IPS-18a (cell line): ENCODE data around the gene DNAJC3.
A peak's percentile ranks its signal among the peaks of the same experiment; 100 is the strongest.
"Not testable (repeated sequence)": the region's sequence is repeated elsewhere in the genome, so short reads cannot be mapped to it uniquely, and the experiment has no call there.

ENCODE experiments used
- H3K27ac ChIP-seq: one replicate; pipeline ENCODE4 v1.5.1; 2013; ENCODE audit warnings: low read length
- H3K27me3 ChIP-seq: one replicate; pipeline ENCODE4 v1.6.1; 2013; ENCODE audit warnings: mild to moderate bottlenecking, low read length; ENCODE audit not compliant: control insufficient read depth, insufficient read depth
- H3K36me3 ChIP-seq: one replicate; pipeline ENCODE4 v1.6.1; 2013; ENCODE audit warnings: low read depth, low read length; ENCODE audit not compliant: control insufficient read depth
- H3K4me1 ChIP-seq: one replicate; pipeline ENCODE4 v1.6.1; 2013; ENCODE audit warnings: low read depth, low read length; ENCODE audit not compliant: control insufficient read depth
- H3K4me3 ChIP-seq: one replicate; pipeline ENCODE4 v1.5.1; 2013; ENCODE audit warnings: low read length
- H3K9ac ChIP-seq: one replicate; pipeline ENCODE4 v1.6.1; 2013; ENCODE audit warnings: mild to moderate bottlenecking, low read length, moderate library complexity
- H3K9me3 ChIP-seq: one replicate; pipeline ENCODE4 v1.6.1; 2013; ENCODE audit warnings: low read depth, low read length; ENCODE audit not compliant: control insufficient read depth

DNAJC3 gene

GRCh38 chr13:95643936-95644598 lies 32.9 kb upstream of the DNAJC3 start:
- H3K9me3 ChIP-seq = no peaks in the 10 kb centered on the region
- H3K36me3 ChIP-seq = peaks cover 13% of the 10 kb centered on the region
- peak overlapping the region; percentile 85 for H3K9ac ChIP-seq
- H3K27me3 ChIP-seq = no peaks in the 10 kb centered on the region
- no peak overlapping the region for H3K27ac ChIP-seq
- peaks cover 8% of the 10 kb centered on the region for H3K4me1 ChIP-seq
- H3K4me3 ChIP-seq = peak overlapping the region; percentile 76

GRCh38 chr13:95644601-95645052 lies 32.3 kb upstream of the DNAJC3 start, which contains the start of gene DZIP1:
DZIP1 (minus strand) TSS chr13:95644706; CDS start chr13:95642029, 2,677 bp downstream.
- Histone ChIP-seq H3K4me3 (peak within 1 kb of the TSS; percentile 76), H3K9me3 (no peaks in the 10 kb centered on the region), H3K4me1 (peaks cover 8% of the 10 kb centered on the region), H3K36me3 (peaks cover 12% of the 10 kb centered on the region), H3K27me3 (no peaks in the 10 kb centered on the region), H3K9ac (peak within 1 kb of the TSS; percentile 85), H3K27ac (no peak within 1 kb of the TSS)

GRCh38 chr13:95647321-95647720 lies 29.6 kb upstream of the DNAJC3 start:
- no peaks in the 10 kb centered on the region for H3K36me3 ChIP-seq
- H3K27ac ChIP-seq = no peak overlapping the region
- no peak overlapping the region for H3K4me3 ChIP-seq
- peaks cover 8% of the 10 kb centered on the region for H3K4me1 ChIP-seq
- H3K9me3 ChIP-seq = no peaks in the 10 kb centered on the region
- no peaks in the 10 kb centered on the region for H3K27me3 ChIP-seq
- H3K9ac ChIP-seq = no peak overlapping the region

DNA sequence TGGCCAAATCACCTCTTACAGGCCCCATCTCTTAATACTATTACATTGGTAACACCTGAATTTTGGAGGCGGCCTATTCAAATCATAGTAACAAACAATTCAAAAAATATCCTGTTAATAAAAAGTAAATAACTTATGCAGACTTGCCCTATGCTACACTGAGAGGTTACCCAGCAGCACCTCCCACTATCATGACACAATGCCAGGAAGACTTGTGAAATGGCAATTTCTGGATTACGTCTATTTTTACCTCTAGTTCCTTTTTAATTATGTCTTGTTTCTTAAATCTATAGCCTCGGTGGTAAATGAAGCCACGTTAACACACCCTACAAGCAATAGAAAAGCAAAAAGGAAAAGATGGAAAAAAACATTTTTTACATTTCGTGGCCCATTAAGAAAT lies 26.2 kb upstream of the DNAJC3 start:
- Histone ChIP-seq H3K4me3 (no peak overlapping the region), H3K36me3 (no peaks in the 10 kb centered on the region), H3K9me3 (no peaks in the 10 kb centered on the region), H3K4me1 (peaks cover 4% of the 10 kb centered on the region), H3K27ac (no peak overlapping the region), H3K27me3 (no peaks in the 10 kb centered on the region), H3K9ac (no peak overlapping the region)

DNA sequence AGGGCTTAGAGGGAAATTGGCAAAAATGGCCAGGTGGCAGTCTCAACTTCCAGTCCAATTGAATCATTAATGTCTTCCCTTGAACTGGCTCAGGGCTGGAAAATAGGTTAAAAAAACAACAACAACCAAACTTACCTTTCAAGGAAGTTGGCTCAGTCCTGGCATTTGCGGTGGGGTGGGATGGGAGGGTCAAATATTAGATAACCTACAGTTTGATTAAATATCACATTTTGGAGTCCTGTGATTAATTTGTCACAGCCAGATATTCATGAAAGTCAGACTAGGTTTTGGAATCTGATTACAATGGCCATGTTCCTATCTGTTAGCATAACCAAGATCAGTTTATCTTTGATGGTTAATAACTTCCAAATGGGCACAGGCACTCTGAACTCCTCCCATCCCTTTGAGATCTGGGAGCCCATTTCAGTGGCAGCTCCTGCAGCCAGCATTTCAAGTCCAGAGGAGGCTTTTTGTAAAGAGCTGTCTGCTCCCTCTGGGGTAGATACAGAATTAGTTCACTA lies 24.6 kb upstream of the DNAJC3 start:
- no peak overlapping the region for H3K4me3 ChIP-seq
- H3K9ac ChIP-seq = no peak overlapping the region
- H3K4me1 ChIP-seq = peaks cover 4% of the 10 kb centered on the region

DNA sequence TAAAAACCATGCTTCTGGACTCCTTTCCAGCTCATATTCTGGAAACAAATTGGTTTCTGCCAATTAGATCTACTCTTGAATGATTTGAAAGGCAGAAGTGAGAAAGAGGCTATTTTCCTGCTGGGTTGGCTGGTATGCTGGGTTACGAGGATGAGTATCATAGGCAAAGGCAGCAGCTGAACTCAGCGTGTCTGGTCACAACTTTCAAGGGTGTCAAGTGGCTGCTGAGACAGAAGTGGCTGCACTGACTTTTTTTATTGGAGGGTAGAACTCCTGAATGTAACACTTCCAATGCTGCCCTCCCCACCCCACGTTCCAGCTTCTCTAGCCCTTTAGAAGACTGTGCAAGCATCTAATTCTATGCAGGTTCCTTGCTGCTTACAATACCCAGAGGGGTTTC lies 24.1 kb upstream of the DNAJC3 start:
- no peaks in the 10 kb centered on the region for H3K36me3 ChIP-seq
- no peak overlapping the region for H3K9ac ChIP-seq
- H3K27ac ChIP-seq = no peak overlapping the region
- peaks cover 4% of the 10 kb centered on the region for H3K4me1 ChIP-seq
- H3K4me3 ChIP-seq = no peak overlapping the region
- H3K27me3 ChIP-seq = no peaks in the 10 kb centered on the region
- H3K9me3 ChIP-seq = no peaks in the 10 kb centered on the region

More for the DNA sequence above, 24.6 kb upstream of the DNAJC3 start:
- Histone ChIP-seq H3K27me3 (no peaks in the 10 kb centered on the region), H3K9me3 (no peaks in the 10 kb centered on the region), H3K27ac (no peak overlapping the region), H3K36me3 (no peaks in the 10 kb centered on the region)

GRCh38 chr13:95656386-95657015 lies 20.4 kb upstream of the DNAJC3 start:
- Histone ChIP-seq H3K27me3 (no peaks in the 10 kb centered on the region), H3K36me3 (no peaks in the 10 kb centered on the region), H3K9ac (no peak overlapping the region), H3K4me1 (peaks cover 4% of the 10 kb centered on the region), H3K4me3 (no peak overlapping the region), H3K27ac (no peak overlapping the region), H3K9me3 (no peaks in the 10 kb centered on the region)

GRCh38 chr13:95659500-95659899 lies 17.4 kb upstream of the DNAJC3 start:
- H3K4me3 ChIP-seq = no peak overlapping the region
- no peak overlapping the region for H3K27ac ChIP-seq
- H3K9me3 ChIP-seq = no peaks in the 10 kb centered on the region
- no peaks in the 10 kb centered on the region for H3K27me3 ChIP-seq
- H3K9ac ChIP-seq = no peak overlapping the region
- no peaks in the 10 kb centered on the region for H3K36me3 ChIP-seq
- H3K4me1 ChIP-seq = no peaks in the 10 kb centered on the region

- Histone ChIP-seq H3K36me3 (no peaks in the 10 kb centered on the region), H3K27ac (no peak overlapping the region), H3K9me3 (peaks cover 10% of the 10 kb centered on the region), H3K9ac (no peak overlapping the region), H3K4me1 (no peaks in the 10 kb centered on the region), H3K27me3 (no peaks in the 10 kb centered on the region), H3K4me3 (no peak overlapping the region)
Measured at GRCh38 chr13:95660981-95661581, 15.9 kb upstream of the DNAJC3 start.

DNA sequence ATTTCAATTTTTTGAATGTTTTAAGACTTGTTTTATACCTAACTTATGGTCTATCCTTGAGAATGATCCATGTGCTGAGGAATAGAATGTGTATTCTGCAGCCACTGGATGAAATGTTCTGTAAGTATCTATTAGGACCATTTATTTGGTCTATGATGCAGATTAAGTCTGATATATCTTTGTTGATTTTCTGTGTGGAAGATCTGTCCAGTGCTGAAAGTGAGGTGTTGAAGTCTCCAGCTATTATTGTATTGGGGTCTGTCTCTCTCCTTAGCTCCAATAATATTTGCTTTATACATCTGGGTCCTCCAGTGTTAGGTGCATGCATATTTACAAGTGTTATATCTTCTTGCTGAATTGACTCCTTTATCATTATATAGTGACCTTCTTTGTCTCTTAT lies 9.7 kb upstream of the DNAJC3 start:
- not testable (repeated sequence) for H3K27ac ChIP-seq, H3K4me3 ChIP-seq, H3K27me3 ChIP-seq, H3K4me1 ChIP-seq, H3K36me3 ChIP-seq, H3K9ac ChIP-seq
- peaks cover 23% of the 10 kb centered on the region for H3K9me3 ChIP-seq

GRCh38 chr13:95671597-95671996 lies 5.3 kb upstream of the DNAJC3 start:
- Histone ChIP-seq H3K9me3 (peaks cover 8% of the 10 kb centered on the region), H3K9ac (no peak overlapping the region), H3K27ac (no peak overlapping the region), H3K4me3 (no peak overlapping the region), H3K36me3 (no peaks in the 10 kb centered on the region), H3K4me1 (peaks cover 12% of the 10 kb centered on the region), H3K27me3 (no peaks in the 10 kb centered on the region)
